H1 (cell line): ENCODE measurements around the gene GTF2IRD1. TPM values are rescaled to one million over a fixed set of nuclear protein-coding genes. Genes with fewer than 3 reads are reported as not detected.

Source experiments
- ASH2L ChIP-seq: fragments of 200-600, 300-600 bp; sonication (generic); IDR thresholded peaks from one replicate; pipeline ENCODE4 v1.7.1; 2017; ENCODE audit warnings: low read length
- BACH1 ChIP-seq: IDR thresholded peaks from 2 replicates; pipeline ENCODE4 v1.6.1; 2012; ENCODE audit warnings: low read length, improper control_type of control experiment
- BRCA1 ChIP-seq: IDR thresholded peaks from 2 replicates; pipeline ENCODE4 v1.6.1; 2012; ENCODE audit warnings: low read depth, low read length, improper control_type of control experiment
- CBX8 ChIP-seq: fragments of 300-800, 300-1000 bp; sonication (generic); IDR thresholded peaks from 2 replicates; pipeline ENCODE4 v1.7.1; 2016; ENCODE audit warnings: low read depth, low read length, borderline replicate concordance
- EZH2 ChIP-seq: fragments of 200-600 bp; sonication (generic); IDR thresholded peaks from 2 replicates; pipeline ENCODE4 v1.7.1; 2012; ENCODE audit warnings: low read depth, mild to moderate bottlenecking, moderate library complexity, low read length, inconsistent platforms; ENCODE audit not compliant: severe bottlenecking
- GABPA ChIP-seq: IDR thresholded peaks from 2 replicates; pipeline ENCODE4 v1.6.1; 2011; ENCODE audit warnings: mild to moderate bottlenecking, low read length, moderate library complexity, borderline replicate concordance; ENCODE audit not compliant: insufficient read depth
- JUN ChIP-seq: IDR thresholded peaks from 2 replicates; pipeline ENCODE4 v1.6.1; 2011; ENCODE audit warnings: low read depth, mild to moderate bottlenecking, improper control_type of control experiment, low read length
- NANOG ChIP-seq: IDR thresholded peaks from 2 replicates; pipeline ENCODE4 v1.6.1; 2011; ENCODE audit warnings: low read length, low read depth, mild to moderate bottlenecking, inconsistent platforms; ENCODE audit not compliant: insufficient read depth, poor library complexity, severe bottlenecking
- PHF8 ChIP-seq: fragments of 200-600 bp; sonication (generic); conservative IDR thresholded peaks from 2 replicates; pipeline ENCODE4 v1.7.1; 2012; ENCODE audit warnings: low read depth, mild to moderate bottlenecking, inconsistent platforms, low read length, moderate library complexity
- POLR2A ChIP-seq, 2 experiments: IDR thresholded peaks; 1 replicate in 1 of 2; 2 replicates in 1 of 2; pipeline ENCODE4 v1.6.1; 2011; ENCODE audit warnings: low read depth in 2 of 2, low read length in 2 of 2, mild to moderate bottlenecking in 2 of 2; ENCODE audit errors: control extremely low read depth in 1 of 2
- POU5F1 ChIP-seq: IDR thresholded peaks from 2 replicates; pipeline ENCODE4 v1.6.1; 2011; ENCODE audit warnings: low read depth, mild to moderate bottlenecking, low read length, moderate library complexity
- RXRA ChIP-seq: IDR thresholded peaks from 2 replicates; pipeline ENCODE4 v1.6.1; 2011; ENCODE audit warnings: low read depth, mild to moderate bottlenecking, low read length, moderate library complexity; ENCODE audit not compliant: insufficient read depth
- SAP30 ChIP-seq: fragments of 300-600 bp; sonication (generic); IDR thresholded peaks from 2 replicates; pipeline ENCODE4 v1.7.1; 2012; ENCODE audit warnings: low read length, moderate library complexity, mild to moderate bottlenecking, inconsistent platforms; ENCODE audit not compliant: insufficient read depth, insufficient replicate concordance
- SIRT6 ChIP-seq: IDR thresholded peaks from one replicate; pipeline ENCODE4 v1.7.1; 2012; ENCODE audit warnings: low read length, inconsistent platforms
- SP4 ChIP-seq: IDR thresholded peaks from 2 replicates; pipeline ENCODE4 v1.6.1; 2012; ENCODE audit warnings: low read length, inconsistent platforms
- SUZ12 ChIP-seq: fragments of 200-600 bp; sonication (generic); IDR thresholded peaks from 2 replicates; pipeline ENCODE4 v1.6.1; 2012; ENCODE audit warnings: mild to moderate bottlenecking, inconsistent platforms, low read length, moderate library complexity, mixed read lengths
- TAF1 ChIP-seq: IDR thresholded peaks from 2 replicates; pipeline ENCODE4 v1.6.1; 2011; ENCODE audit warnings: mild to moderate bottlenecking, low read depth, low read length
- TCF12 ChIP-seq: IDR thresholded peaks from 2 replicates; pipeline ENCODE4 v1.6.1; 2011; ENCODE audit warnings: low read depth, mild to moderate bottlenecking, low read length
- TEAD4 ChIP-seq: IDR thresholded peaks from 2 replicates; pipeline ENCODE4 v1.6.1; 2012; ENCODE audit warnings: low read depth, low read length, inconsistent platforms, mixed read lengths
- YY1 ChIP-seq: IDR thresholded peaks from 2 replicates; pipeline ENCODE4 v1.6.1; 2011; ENCODE audit warnings: low read depth, mild to moderate bottlenecking, low read length
- ZNF274 ChIP-seq: IDR thresholded peaks from 2 replicates; pipeline ENCODE4 v1.7.0; 2012; ENCODE audit warnings: low read length, borderline replicate concordance; ENCODE audit errors: extremely low read depth
- polyA plus RNA-seq, 7 experiments: library from polyadenylated mRNA; depleted of rRNA in 3 of 7; stranded (reverse) in 5 of 7; unstranded in 2 of 7; fragments of >200 nt in 5 of 7; fragments of 200-250 nt in 2 of 7; gene quantifications; 1 replicate in 5 of 7; 2 replicates in 1 of 7; 4 replicates in 1 of 7; pipeline versions ENCODE4 v1.2.1 to v1.2.3, GENCODE V29; 2011 to 2013; ENCODE audit warnings: missing spikeins in 2 of 7, mixed read lengths in 2 of 7
- total RNA-seq: library from RNA; stranded (reverse); fragmentation: NEBNext Ultra II Directional; extraction: Animal tissue kit (Norgen Biotek cat#: 25700); gene quantifications from 2 replicates; pipeline ENCODE4 v1.2.1, GENCODE V29; 2021
- TF ChIP-seq, protein P1 (sequence below): IDR thresholded peaks from 2 replicates; pipeline ENCODE4 v1.6.1; 2011; ENCODE audit warnings: low read depth, mild to moderate bottlenecking, low read length; ENCODE audit not compliant: insufficient read depth
- TF ChIP-seq, protein P2 (sequence below): IDR thresholded peaks from 2 replicates; pipeline ENCODE4 v1.6.1; 2012; ENCODE audit warnings: inconsistent platforms
- TF ChIP-seq, protein P3 (sequence below): IDR thresholded peaks from 2 replicates; pipeline ENCODE4 v1.6.1; 2012; ENCODE audit warnings: inconsistent platforms

GTF2IRD1 gene
- total and polyA plus RNA-seq, 2 of the 8 experiments (the other 6 are each of a cell fraction or from before 2014, with no cell fraction given), result 27.4 to 45.4 TPM

DNA sequence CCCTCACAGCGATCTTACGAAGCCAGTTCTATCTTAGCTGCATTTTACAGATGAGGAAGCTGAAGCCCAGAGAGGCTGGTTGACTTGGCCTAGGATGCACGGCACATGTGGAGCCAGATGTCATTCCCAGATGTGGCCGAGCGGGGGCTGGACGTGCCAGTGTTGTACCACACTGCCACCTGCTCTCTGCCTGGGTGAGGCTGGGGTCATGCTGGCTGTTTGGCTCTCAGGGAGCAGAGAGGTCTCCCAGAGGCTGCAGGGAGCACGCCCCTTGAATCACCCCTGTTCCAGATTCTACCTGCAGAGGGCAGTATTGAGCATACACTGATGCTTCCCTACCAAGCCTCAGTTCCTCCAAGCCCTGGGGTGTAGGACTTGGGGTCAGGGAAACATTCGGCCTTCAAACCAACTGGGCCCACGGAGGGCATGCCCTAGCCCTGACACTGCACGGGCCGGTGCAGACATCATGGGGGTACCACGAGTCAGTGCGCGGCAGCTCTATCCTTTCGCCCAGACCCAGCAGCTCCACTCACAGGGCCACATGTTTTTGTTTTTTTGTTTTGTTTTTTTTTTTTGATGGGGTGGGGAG, 3.8 kb upstream of the GTF2IRD1 start (continued):
- TF ChIP-seq BRCA1, result no peak
- TF ChIP-seq, protein P1, sequence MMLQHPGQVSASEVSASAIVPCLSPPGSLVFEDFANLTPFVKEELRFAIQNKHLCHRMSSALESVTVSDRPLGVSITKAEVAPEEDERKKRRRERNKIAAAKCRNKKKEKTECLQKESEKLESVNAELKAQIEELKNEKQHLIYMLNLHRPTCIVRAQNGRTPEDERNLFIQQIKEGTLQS, result no peak
- no peak for TF ChIP-seq CBX8
- TF ChIP-seq PHF8, result no peak
- no peak for TF ChIP-seq SAP30
- TF ChIP-seq NANOG, result no peak
- TF ChIP-seq ASH2L, result no peak
- TF ChIP-seq JUN, result no peak
- TF ChIP-seq SIRT6, result no peak
- TF ChIP-seq SUZ12, result no peak
- TF ChIP-seq, protein P2, sequence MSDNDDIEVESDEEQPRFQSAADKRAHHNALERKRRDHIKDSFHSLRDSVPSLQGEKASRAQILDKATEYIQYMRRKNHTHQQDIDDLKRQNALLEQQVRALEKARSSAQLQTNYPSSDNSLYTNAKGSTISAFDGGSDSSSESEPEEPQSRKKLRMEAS, result peak; percentile 88
- no peak for TF ChIP-seq BACH1
- no peak for TF ChIP-seq POU5F1
- no peak for TF ChIP-seq TEAD4
- TF ChIP-seq GABPA, result no peak
- no peak for TF ChIP-seq SP4
- TF ChIP-seq POLR2A (IDR thresholded peaks at IDR 0.05; ENCODE audit: control extremely low read depth in 1 of 2, low read depth in 2 of 2, low read length in 2 of 2), result no peak
- TF ChIP-seq YY1, result peak; percentile 73
- no peak for TF ChIP-seq TAF1
- TF ChIP-seq, protein P3, sequence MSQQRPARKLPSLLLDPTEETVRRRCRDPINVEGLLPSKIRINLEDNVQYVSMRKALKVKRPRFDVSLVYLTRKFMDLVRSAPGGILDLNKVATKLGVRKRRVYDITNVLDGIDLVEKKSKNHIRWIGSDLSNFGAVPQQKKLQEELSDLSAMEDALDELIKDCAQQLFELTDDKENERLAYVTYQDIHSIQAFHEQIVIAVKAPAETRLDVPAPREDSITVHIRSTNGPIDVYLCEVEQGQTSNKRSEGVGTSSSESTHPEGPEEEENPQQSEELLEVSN, result 0 out of 2 replicates have a peak, but pooled peaks have one; percentile 36
- no peak for TF ChIP-seq ZNF274
- TF ChIP-seq TCF12, result no peak
- TF ChIP-seq EZH2, result no peak
- 0 out of 2 replicates have a peak, but pooled peaks have one; percentile 69 for TF ChIP-seq RXRA
